A549 (cell line): ENCODE results near the gene ANTXR1. TPM values are rescaled to one million over a fixed set of nuclear protein-coding genes. Genes with fewer than 3 reads are reported as not detected.

ENCODE experiments used
- ATAC-seq, 2 experiments: fragments of 200-7000 bp in 1 of 2; fragments of >200 bp in 1 of 2; cut with Nextera tagmentation in 1 of 2; cut with Tn5 transposase in 1 of 2; 3 replicates each; pipeline versions ENCODE4 v1.8.0 to v1.9.1; 2018 to 2020; ENCODE audit warnings: mild to moderate bottlenecking in 1 of 2, moderate library complexity in 1 of 2
- CTCF ChIA-PET: fragments of 300-600 bp; sonication (Branson Sonifier 250); formaldehyde crosslinking; extraction: SDS; loops from one replicate; lab custom pipeline; 2021; ENCODE audit warnings: antibody characterized with exemption, inconsistent platforms; lab: Yijun Ruan, JAX
- POLR2A ChIA-PET: fragments of 350-600 bp; formaldehyde crosslinking; extraction: SDS; loops from one replicate; lab custom pipeline; 2021; ENCODE audit warnings: antibody characterized with exemption, inconsistent platforms; lab: Yijun Ruan, JAX
- DNase-seq, 2 experiments: peaks; one replicate each; pipeline versions ENCODE4 v3.0.0 to v3.0.0-alpha.2; 2011 to 2016; ENCODE audit warnings: low read depth in 1 of 2, low spot score in 1 of 2
- FAIRE-seq: peaks from 2 replicates; lab custom pipeline; 2011; peaks lifted over from hg19 to GRCh38; lab: Jason Lieb, UNC
- H3K27ac ChIP-seq, 2 experiments: fragments of >200 bp; sonication (Bioruptor Twin); formaldehyde crosslinking; 3 replicates each; pipeline ENCODE4 v1.5.1; 2016 to 2017
- H3K4me1 ChIP-seq: fragments of >200 bp; sonication (Bioruptor Twin); formaldehyde crosslinking; 3 replicates; pipeline ENCODE4 v1.6.1; 2016
- H3K4me2 ChIP-seq: fragments of >200 bp; sonication (Bioruptor Twin); formaldehyde crosslinking; 3 replicates; pipeline ENCODE4 v1.6.1; 2016
- H3K4me3 ChIP-seq: fragments of >200 bp; sonication (Bioruptor Twin); formaldehyde crosslinking; 3 replicates; pipeline ENCODE4 v1.5.1; 2016
- H3K9me3 ChIP-seq: fragments of >200 bp; sonication (Bioruptor Twin); formaldehyde crosslinking; 3 replicates; pipeline ENCODE4 v1.6.1; 2016
- CEBPB ChIP-seq, 2 experiments: fragments of >200 bp in 1 of 2; sonication (Bioruptor Twin) in 1 of 2; formaldehyde crosslinking in 1 of 2; IDR thresholded peaks; 2 replicates each; pipeline ENCODE4 v1.6.1; 2012 to 2016
- EHMT2 ChIP-seq: fragments of 200-600 bp; sonication (generic); IDR thresholded peaks from 2 replicates; pipeline ENCODE4 v1.6.1; 2016; ENCODE audit warnings: antibody characterized with exemption, low read depth, mild to moderate bottlenecking, moderate library complexity
- ELK1 ChIP-seq: fragments of 150-350 bp; IDR thresholded peaks from 2 replicates; pipeline ENCODE4 v1.6.1; 2014; ENCODE audit warnings: low read depth, mild to moderate bottlenecking, low read length
- ESRRA ChIP-seq: fragments of 150-350 bp; IDR thresholded peaks from 2 replicates; pipeline ENCODE4 v1.6.1; 2014; ENCODE audit warnings: mild to moderate bottlenecking, low read length, borderline replicate concordance
- FOXS1 ChIP-seq: fragments of 250-450 bp; sonication (Bioruptor Pico); IDR thresholded peaks from 2 replicates; pipeline ENCODE4 v1.5.0; 2020; ENCODE audit warnings: mild to moderate bottlenecking, moderate library complexity
- HOXB13 ChIP-seq: fragments of 250-450 bp; sonication (Bioruptor Pico); IDR thresholded peaks from 2 replicates; pipeline ENCODE4 v1.5.0; 2020; ENCODE audit warnings: low read depth, mild to moderate bottlenecking, moderate library complexity
- HOXB5 ChIP-seq: fragments of 250-450 bp; sonication (Bioruptor Pico); IDR thresholded peaks from 2 replicates; pipeline ENCODE4 v1.5.0; 2020; ENCODE audit warnings: mild to moderate bottlenecking, moderate library complexity
- JUN ChIP-seq, 2 experiments: fragments of >200 bp; sonication (Bioruptor Twin); formaldehyde crosslinking; IDR thresholded peaks; 2 replicates in 1 of 2; 3 replicates in 1 of 2; pipeline ENCODE4 v1.6.1; 2016 to 2017
- JUNB ChIP-seq: fragments of >200 bp; sonication (Bioruptor Twin); formaldehyde crosslinking; IDR thresholded peaks from 2 replicates; pipeline ENCODE4 v1.6.1; 2016
- KDM1A ChIP-seq: fragments of 200-600 bp; sonication (generic); IDR thresholded peaks from 2 replicates; pipeline ENCODE4 v1.6.1; 2016; ENCODE audit warnings: low read depth, mild to moderate bottlenecking
- KDM5A ChIP-seq: fragments of 200-600 bp; sonication (generic); IDR thresholded peaks from 2 replicates; pipeline ENCODE4 v1.6.1; 2016; ENCODE audit warnings: antibody characterized with exemption, mild to moderate bottlenecking
- NR3C1 ChIP-seq: fragments of >200 bp; sonication (Bioruptor Twin); formaldehyde crosslinking; IDR thresholded peaks from 3 replicates; pipeline ENCODE4 v1.6.1; 2017
- PBX3 ChIP-seq: IDR thresholded peaks from 2 replicates; pipeline ENCODE4 v1.6.1; 2012
- RAD21 ChIP-seq, 2 experiments: fragments of >200 bp in 1 of 2; sonication (Bioruptor Twin) in 1 of 2; formaldehyde crosslinking in 1 of 2; IDR thresholded peaks in 1 of 2; conservative IDR thresholded peaks in 1 of 2; 2 replicates in 1 of 2; 3 replicates in 1 of 2; pipeline ENCODE4 v1.6.1; 2012 to 2018; ENCODE audit warnings: inconsistent platforms in 1 of 2
- RARB ChIP-seq: fragments of 250-450 bp; sonication (Bioruptor Pico); IDR thresholded peaks from 2 replicates; pipeline ENCODE4 v1.8.0; 2021; ENCODE audit warnings: mild to moderate bottlenecking, moderate library complexity
- RCOR1 ChIP-seq: fragments of 150-350 bp; IDR thresholded peaks from 2 replicates; pipeline ENCODE4 v1.6.1; 2014; ENCODE audit warnings: antibody characterized with exemption, low read length, low read depth
- RFX5 ChIP-seq: fragments of 450-650 bp; IDR thresholded peaks from 2 replicates; pipeline ENCODE4 v1.7.1; 2014; ENCODE audit warnings: antibody characterized with exemption, mild to moderate bottlenecking, moderate library complexity
- RNF2 ChIP-seq: fragments of 200-600 bp; sonication (generic); IDR thresholded peaks from 2 replicates; pipeline ENCODE4 v1.6.1; 2016; ENCODE audit warnings: low read depth, mild to moderate bottlenecking, antibody characterized with exemption, moderate library complexity, borderline replicate concordance
- SREBF2 ChIP-seq: fragments of 450-650 bp; IDR thresholded peaks from 2 replicates; pipeline ENCODE4 v1.6.1; 2014; ENCODE audit warnings: mild to moderate bottlenecking, moderate library complexity
- TFCP2L1 ChIP-seq: fragments of 250-450 bp; sonication (Bioruptor Pico); IDR thresholded peaks from 2 replicates; pipeline ENCODE4 v1.5.0; 2021; ENCODE audit warnings: mild to moderate bottlenecking
- ZC3H11A ChIP-seq: fragments of 450-650 bp; IDR thresholded peaks from 2 replicates; pipeline ENCODE4 v1.6.1; 2014; ENCODE audit warnings: antibody characterized with exemption, mild to moderate bottlenecking
- ZFP36 ChIP-seq: fragments of 450-650 bp; IDR thresholded peaks from 2 replicates; pipeline ENCODE4 v1.6.1; 2014; ENCODE audit warnings: borderline replicate concordance; ENCODE audit not compliant: partially characterized antibody
- ZNF302 ChIP-seq: fragments of 250-450 bp; sonication (Bioruptor Pico); IDR thresholded peaks from 2 replicates; pipeline ENCODE4 v1.9.0; 2021; ENCODE audit warnings: inconsistent platforms, mild to moderate bottlenecking, moderate library complexity
- ZSCAN20 ChIP-seq: fragments of 250-450 bp; sonication (Bioruptor Pico); IDR thresholded peaks from 2 replicates; pipeline ENCODE4 v1.8.0; 2022; ENCODE audit warnings: mild to moderate bottlenecking, moderate library complexity
- WGBS: methylation state at CpG from one replicate; pipeline ENCODE4 v1.1.6; 2017; ENCODE audit errors: missing lambda C conversion rate; 5-methylcytosine and 5-hydroxymethylcytosine counted together
- polyA plus RNA-seq, 4 experiments: library from polyadenylated mRNA; depleted of rRNA in 3 of 4; stranded (reverse); fragments of >200 nt; fragmentation: RNase III in 1 of 4; extraction: RNeasy Plus Mini Kit Qiagen cat#74134 plus additional on column Dnase treatment in 1 of 4; gene quantifications; 2 replicates in 3 of 4; 3 replicates in 1 of 4; pipeline ENCODE4 v1.2.3, GENCODE V29; 2011 to 2017
- TF ChIP-seq, protein P1 (sequence below): fragments of 450-650 bp; IDR thresholded peaks from 2 replicates; pipeline ENCODE4 v1.6.1; 2014; ENCODE audit warnings: antibody characterized with exemption

The ANTXR1 gene
- polyA plus RNA-seq, 2 of the 4 experiments (the other 2 are of a cell fraction) = 161 to 194 TPM

DNA sequence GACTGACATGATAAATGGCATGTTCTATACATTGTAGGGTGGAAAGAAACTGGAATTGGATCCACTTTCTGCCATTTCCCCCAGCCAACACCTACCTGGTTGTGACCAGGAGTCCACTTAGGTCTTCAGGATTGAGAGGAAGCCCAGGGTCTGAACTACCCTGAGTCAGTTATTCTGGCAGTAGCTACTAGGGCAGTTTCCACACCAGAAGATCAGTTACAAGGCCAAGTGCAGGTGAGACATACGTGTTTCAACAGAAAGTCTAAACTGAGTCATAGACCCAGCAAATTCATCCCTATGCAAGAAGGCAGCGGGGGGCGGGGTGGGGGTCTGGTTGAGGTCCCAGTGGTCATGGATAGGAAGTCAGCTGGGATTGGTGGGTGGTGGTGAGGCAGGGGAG lies 21.9 kb downstream of the ANTXR1 start:
- Histone ChIP-seq H3K9me3 (no peaks in the 10 kb centered on the region), H3K4me3 (no peak overlapping the region), H3K4me1 (peaks cover 54% of the 10 kb centered on the region), H3K4me2 (no peak overlapping the region), H3K27ac (no peak overlapping the region)
- ATAC-seq (no peak), FAIRE-seq (no peak), DNase-seq (no peak)
- ChIA-PET CTCF (interaction anchor here (0.8 to 1.9 kb wide), 3 partner anchors 10 to 22 kb away, joined by 3 to 5 read pairs (median 3); no protein-coding TSS in a partner anchor), POLR2A (no interaction called here)
- WGBS = 79% methylated on average over 3 of the region's 3 CpGs
- TF ChIP-seq JUNB = no peak
- no peak for TF ChIP-seq RNF2
- TF ChIP-seq PBX3 = no peak
- no peak for TF ChIP-seq JUN (IDR thresholded peaks at IDR 0.05)
- TF ChIP-seq FOXS1 (CRISPR knock-in tag) = no peak
- no peak for TF ChIP-seq RCOR1
- TF ChIP-seq KDM1A = no peak
- no peak for TF ChIP-seq RAD21 (conservative IDR thresholded peaks at IDR 0.05 in 1 of 2, IDR thresholded peaks at IDR 0.05 in 1 of 2)
- TF ChIP-seq KDM5A = no peak
- no peak for TF ChIP-seq TFCP2L1 (CRISPR knock-in tag)
- TF ChIP-seq HOXB5 (CRISPR knock-in tag) = no peak
- TF ChIP-seq ELK1 = no peak
- TF ChIP-seq, protein P1, sequence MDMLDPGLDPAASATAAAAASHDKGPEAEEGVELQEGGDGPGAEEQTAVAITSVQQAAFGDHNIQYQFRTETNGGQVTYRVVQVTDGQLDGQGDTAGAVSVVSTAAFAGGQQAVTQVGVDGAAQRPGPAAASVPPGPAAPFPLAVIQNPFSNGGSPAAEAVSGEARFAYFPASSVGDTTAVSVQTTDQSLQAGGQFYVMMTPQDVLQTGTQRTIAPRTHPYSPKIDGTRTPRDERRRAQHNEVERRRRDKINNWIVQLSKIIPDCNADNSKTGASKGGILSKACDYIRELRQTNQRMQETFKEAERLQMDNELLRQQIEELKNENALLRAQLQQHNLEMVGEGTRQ = no peak
- no peak for TF ChIP-seq ZNF302
- no peak for TF ChIP-seq RFX5
- TF ChIP-seq ZSCAN20 = no peak
- no peak for TF ChIP-seq SREBF2
- TF ChIP-seq ESRRA = no peak
- no peak for TF ChIP-seq ZFP36
- no peak for TF ChIP-seq ZC3H11A

- H3K4me1 ChIP-seq = peaks cover 38% of the 10 kb centered on the region
- H3K4me2 ChIP-seq = no peak overlapping the region
- DNase-seq (no peak), ATAC-seq (no peak; a peak in 1 of 6 replicates), FAIRE-seq (no peak)
- no peaks in the 10 kb centered on the region for H3K9me3 ChIP-seq
- no peak for TF ChIP-seq ZSCAN20
- TF ChIP-seq HOXB13 (CRISPR knock-in tag) = no peak
- WGBS = 94% methylated on average over 4 of the region's 4 CpGs
- CTCF ChIA-PET = interaction anchor here (1.7 kb wide), 1 partner anchor 25 kb away, joined by 4 read pairs; no protein-coding TSS in a partner anchor
- POLR2A ChIA-PET = no interaction called here
- H3K27ac ChIP-seq = no peak overlapping the region
- H3K4me3 ChIP-seq = no peak overlapping the region
Observed at GRCh38 chr2:69036926-69037325, 23.9 kb downstream of the ANTXR1 start.

DNA sequence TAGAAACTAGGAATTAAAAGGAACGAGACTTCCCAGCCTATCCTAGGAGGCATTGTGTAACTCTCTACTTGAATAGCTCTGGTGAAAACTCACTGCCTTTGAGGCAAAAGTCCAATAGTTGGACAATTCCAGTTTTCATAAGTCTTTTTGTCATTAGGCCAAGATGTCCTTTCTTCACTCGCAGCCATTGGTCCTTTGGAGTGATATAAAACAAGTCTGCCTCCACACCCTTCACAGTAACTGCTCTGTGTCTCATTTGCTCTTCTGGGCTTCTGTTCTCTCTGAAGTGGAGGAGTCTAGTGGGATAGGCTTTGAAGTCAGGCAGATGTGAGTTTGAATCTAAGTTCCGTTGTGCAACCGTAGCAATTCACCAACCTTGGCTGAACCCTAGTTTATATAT lies 28.2 kb downstream of the ANTXR1 start:
- DNase-seq = no peak
- Histone ChIP-seq H3K4me1 (peaks cover 33% of the 10 kb centered on the region), H3K4me3 (no peak overlapping the region), H3K27ac (no peak overlapping the region), H3K4me2 (no peak overlapping the region), H3K9me3 (no peaks in the 10 kb centered on the region)
- ATAC-seq = no peak
- FAIRE-seq = no peak
- TF ChIP-seq RARB (CRISPR knock-in tag) (no peak), EHMT2 (no peak), CEBPB (IDR thresholded peaks at IDR 0.05) (0 out of 4 replicates have a peak, but pooled peaks of 1 of the 2 experiments have one; percentile 7), NR3C1 (no peak)
- CTCF ChIA-PET = no interaction called here
- 87% methylated on average over 4 of the region's 4 CpGs for WGBS
- POLR2A ChIA-PET = no interaction called here
